ENCODE results near the gene GARIN5A. TPM values are rescaled to one million over a fixed set of nuclear protein-coding genes. Genes with fewer than 3 reads are reported as not detected.

Gene GARIN5A
- total RNA-seq, 1 experiment from 2014 or later, result 0.84 TPM

DNA sequence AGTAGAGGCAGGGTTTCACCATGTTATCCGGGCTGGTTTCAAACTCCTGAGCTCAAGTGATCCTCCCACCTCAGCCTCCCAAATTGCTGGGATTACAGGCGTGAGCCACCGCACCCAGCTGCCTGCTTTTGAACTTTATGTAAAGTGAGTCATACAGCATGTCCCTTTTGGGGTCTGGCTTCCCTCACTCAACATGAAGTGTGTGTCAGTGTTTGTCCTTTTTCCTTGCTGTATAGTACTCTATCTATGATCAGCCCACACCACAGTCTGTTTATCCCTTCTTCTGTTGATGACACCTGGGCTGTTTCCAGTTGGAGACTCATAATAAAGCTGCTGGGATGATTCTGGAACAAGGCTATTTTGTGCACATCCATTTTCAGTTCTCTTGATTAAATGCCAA lies 55.8 kb downstream of the GARIN5A start:
- intact Hi-C loops (cut with micrococcal nuclease; ENCODE audit: unreplicated experiment), result no loop called here
- no peak for TF ChIP-seq EZH2 (IDR thresholded peaks at IDR 0.05; ENCODE audit: borderline replicate concordance, low read depth, low read length, poor library complexity, severe bottlenecking)
- TF ChIP-seq, protein P1, sequence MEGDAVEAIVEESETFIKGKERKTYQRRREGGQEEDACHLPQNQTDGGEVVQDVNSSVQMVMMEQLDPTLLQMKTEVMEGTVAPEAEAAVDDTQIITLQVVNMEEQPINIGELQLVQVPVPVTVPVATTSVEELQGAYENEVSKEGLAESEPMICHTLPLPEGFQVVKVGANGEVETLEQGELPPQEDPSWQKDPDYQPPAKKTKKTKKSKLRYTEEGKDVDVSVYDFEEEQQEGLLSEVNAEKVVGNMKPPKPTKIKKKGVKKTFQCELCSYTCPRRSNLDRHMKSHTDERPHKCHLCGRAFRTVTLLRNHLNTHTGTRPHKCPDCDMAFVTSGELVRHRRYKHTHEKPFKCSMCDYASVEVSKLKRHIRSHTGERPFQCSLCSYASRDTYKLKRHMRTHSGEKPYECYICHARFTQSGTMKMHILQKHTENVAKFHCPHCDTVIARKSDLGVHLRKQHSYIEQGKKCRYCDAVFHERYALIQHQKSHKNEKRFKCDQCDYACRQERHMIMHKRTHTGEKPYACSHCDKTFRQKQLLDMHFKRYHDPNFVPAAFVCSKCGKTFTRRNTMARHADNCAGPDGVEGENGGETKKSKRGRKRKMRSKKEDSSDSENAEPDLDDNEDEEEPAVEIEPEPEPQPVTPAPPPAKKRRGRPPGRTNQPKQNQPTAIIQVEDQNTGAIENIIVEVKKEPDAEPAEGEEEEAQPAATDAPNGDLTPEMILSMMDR (conservative IDR thresholded peaks at IDR 0.05; ENCODE audit: low read depth, low read length), result no peak
- no peak overlapping the region for H3K27ac ChIP-seq (ENCODE audit: low read depth, low read length, poor library complexity, severe bottlenecking)
- H3K27me3 ChIP-seq (replicated peaks; ENCODE audit: insufficient read depth, low read depth, low read length, poor library complexity), result no peaks in the 10 kb centered on the region
- no peaks in the 10 kb centered on the region for H3K36me3 ChIP-seq (ENCODE audit: insufficient read depth, low read length, poor library complexity, severe bottlenecking)
- no peak for DNase-seq (ENCODE audit: low spot score)
- no TSS peak for BruUV-seq (replicated peaks)
- no peaks in the 10 kb centered on the region for H3K9me3 ChIP-seq (ENCODE audit: low read depth, low read length, poor library complexity, severe bottlenecking)
- ChIA-PET POLR2A (ENCODE audit: low non-redundant PET) (no interaction called here), CTCF (no interaction called here)
- H3K4me3 ChIP-seq (ENCODE audit: low read depth, low read length, poor library complexity, severe bottlenecking), result no peak overlapping the region
- H3K4me1 ChIP-seq (ENCODE audit: insufficient read depth, low read length, poor library complexity, severe bottlenecking), result no peaks in the 10 kb centered on the region

DNA sequence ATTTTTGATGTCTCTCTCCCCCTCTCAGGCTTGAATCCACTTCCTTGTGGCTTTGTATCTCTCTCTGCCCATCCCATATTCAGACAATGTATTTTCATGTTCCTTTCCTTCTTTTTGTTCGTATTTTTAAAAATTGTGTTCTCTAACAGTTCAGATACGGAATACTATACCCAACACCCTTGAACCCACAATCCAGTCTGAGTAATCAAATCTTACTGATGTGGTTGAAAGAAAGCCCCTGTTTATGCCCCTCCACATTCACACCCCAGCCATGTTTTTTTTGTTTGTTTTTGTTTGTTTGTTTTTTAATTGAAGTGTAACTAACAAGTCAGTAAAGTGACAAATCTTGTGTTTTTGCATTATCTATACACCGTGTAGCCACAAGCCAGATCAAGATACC lies 56.5 kb downstream of the GARIN5A start:
- Histone ChIP-seq H3K9me3 (ENCODE audit: low read depth, low read length, poor library complexity, severe bottlenecking) (no peaks in the 10 kb centered on the region), H3K4me1 (ENCODE audit: insufficient read depth, low read length, poor library complexity, severe bottlenecking) (no peaks in the 10 kb centered on the region), H3K36me3 (ENCODE audit: insufficient read depth, low read length, poor library complexity, severe bottlenecking) (no peaks in the 10 kb centered on the region), H3K27ac (ENCODE audit: low read depth, low read length, poor library complexity, severe bottlenecking) (no peak overlapping the region), H3K27me3 (replicated peaks; ENCODE audit: insufficient read depth, low read depth, low read length, poor library complexity) (no peaks in the 10 kb centered on the region), H3K4me3 (ENCODE audit: low read depth, low read length, poor library complexity, severe bottlenecking) (no peak overlapping the region)
- BruUV-seq (replicated peaks), result no TSS peak
- CTCF ChIA-PET, result no interaction called here
- intact Hi-C loops (cut with micrococcal nuclease; ENCODE audit: unreplicated experiment), result no loop called here
- TF ChIP-seq, protein P1 (conservative IDR thresholded peaks at IDR 0.05; ENCODE audit: low read depth, low read length), result no peak
- TF ChIP-seq EZH2 (IDR thresholded peaks at IDR 0.05; ENCODE audit: borderline replicate concordance, low read depth, low read length, poor library complexity, severe bottlenecking), result no peak
- POLR2A ChIA-PET (ENCODE audit: low non-redundant PET), result no interaction called here
- DNase-seq (ENCODE audit: low spot score), result no peak

DNA sequence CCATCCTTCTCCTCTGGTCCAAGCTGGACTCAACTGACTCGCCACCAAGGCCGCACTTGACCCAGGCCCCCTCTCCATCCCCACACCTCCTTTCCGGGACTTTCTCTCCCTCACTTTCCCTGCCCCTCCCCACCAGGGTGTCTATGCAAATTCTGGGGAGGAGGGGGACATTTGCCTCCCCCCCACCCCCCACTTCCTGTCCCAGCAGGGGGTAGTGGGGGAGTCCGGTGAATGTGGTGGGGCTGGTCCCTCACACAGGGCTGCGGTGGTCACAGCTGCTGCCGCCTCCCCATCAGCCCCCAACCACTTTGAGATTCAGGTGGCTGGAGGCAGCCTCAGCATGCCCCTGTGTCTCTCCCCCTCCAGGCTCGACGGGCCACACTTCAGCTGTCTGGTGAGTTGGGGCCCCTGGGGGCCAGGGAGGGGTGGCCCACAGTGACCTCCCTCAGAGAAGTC lies 57.0 kb downstream of the GARIN5A start:
- Histone ChIP-seq H3K27me3 (replicated peaks; ENCODE audit: insufficient read depth, low read depth, low read length, poor library complexity) (no peaks in the 10 kb centered on the region), H3K9me3 (ENCODE audit: low read depth, low read length, poor library complexity, severe bottlenecking) (no peaks in the 10 kb centered on the region), H3K27ac (ENCODE audit: low read depth, low read length, poor library complexity, severe bottlenecking) (no peak overlapping the region), H3K4me3 (ENCODE audit: low read depth, low read length, poor library complexity, severe bottlenecking) (no peak overlapping the region), H3K36me3 (ENCODE audit: insufficient read depth, low read length, poor library complexity, severe bottlenecking) (no peaks in the 10 kb centered on the region), H3K4me1 (ENCODE audit: insufficient read depth, low read length, poor library complexity, severe bottlenecking) (no peaks in the 10 kb centered on the region)
- POLR2A ChIA-PET (ENCODE audit: low non-redundant PET), result no interaction called here
- TF ChIP-seq EZH2 (IDR thresholded peaks at IDR 0.05; ENCODE audit: borderline replicate concordance, low read depth, low read length, poor library complexity, severe bottlenecking), result no peak
- TF ChIP-seq, protein P1 (conservative IDR thresholded peaks at IDR 0.05; ENCODE audit: low read depth, low read length), result no peak
- BruUV-seq (replicated peaks), result no TSS peak
- DNase-seq (ENCODE audit: low spot score), result no peak
- CTCF ChIA-PET, result no interaction called here
- intact Hi-C loops (cut with micrococcal nuclease; ENCODE audit: unreplicated experiment), result no loop called here
